Subcutaneous abdominal adipose tissue (tissue), 5 donors: ENCODE results near the gene KIF13A.

Experiments
- H3K27ac ChIP-seq: one replicate; pipeline ENCODE4 v1.7.0; 2013; ENCODE audit warnings: low read depth, mild to moderate bottlenecking, inconsistent platforms, low read length, moderate library complexity
- H3K27me3 ChIP-seq, 5 donors: one replicate each; pipeline ENCODE4 v1.7.0; 2013; ENCODE audit warnings: low read length in 5 of 5, inconsistent platforms in 1 of 5; ENCODE audit not compliant: control insufficient read depth in 5 of 5, insufficient read depth in 4 of 5
- H3K36me3 ChIP-seq, 5 donors: one replicate each; pipeline ENCODE4 v1.7.0; 2013; ENCODE audit warnings: low read length in 5 of 5; ENCODE audit not compliant: control insufficient read depth in 5 of 5, insufficient read depth in 5 of 5
- H3K4me1 ChIP-seq, 5 donors: one replicate each; pipeline ENCODE4 v1.7.0; 2013; ENCODE audit warnings: low read length in 5 of 5, mild to moderate bottlenecking in 3 of 5, moderate library complexity in 1 of 5; ENCODE audit not compliant: control insufficient read depth in 5 of 5, insufficient read depth in 5 of 5
- H3K4me3 ChIP-seq, 5 donors: one replicate each; pipeline ENCODE4 v1.7.0; 2013; ENCODE audit warnings: low read length in 5 of 5, low read depth in 1 of 5
- H3K9ac ChIP-seq, 5 donors: one replicate each; pipeline ENCODE4 v1.7.0; 2013; ENCODE audit warnings: low read length in 5 of 5, mild to moderate bottlenecking in 4 of 5, moderate library complexity in 3 of 5
- H3K9me3 ChIP-seq, 5 donors: one replicate each; pipeline ENCODE4 v1.7.0; 2013; ENCODE audit warnings: low read length in 5 of 5; ENCODE audit not compliant: control insufficient read depth in 5 of 5
- donor health status: healthy.
- donor health status: healthy.
- donor health status: healthy.
- donor health status: healthy.
- donor health status: healthy.

The KIF13A gene

DNA sequence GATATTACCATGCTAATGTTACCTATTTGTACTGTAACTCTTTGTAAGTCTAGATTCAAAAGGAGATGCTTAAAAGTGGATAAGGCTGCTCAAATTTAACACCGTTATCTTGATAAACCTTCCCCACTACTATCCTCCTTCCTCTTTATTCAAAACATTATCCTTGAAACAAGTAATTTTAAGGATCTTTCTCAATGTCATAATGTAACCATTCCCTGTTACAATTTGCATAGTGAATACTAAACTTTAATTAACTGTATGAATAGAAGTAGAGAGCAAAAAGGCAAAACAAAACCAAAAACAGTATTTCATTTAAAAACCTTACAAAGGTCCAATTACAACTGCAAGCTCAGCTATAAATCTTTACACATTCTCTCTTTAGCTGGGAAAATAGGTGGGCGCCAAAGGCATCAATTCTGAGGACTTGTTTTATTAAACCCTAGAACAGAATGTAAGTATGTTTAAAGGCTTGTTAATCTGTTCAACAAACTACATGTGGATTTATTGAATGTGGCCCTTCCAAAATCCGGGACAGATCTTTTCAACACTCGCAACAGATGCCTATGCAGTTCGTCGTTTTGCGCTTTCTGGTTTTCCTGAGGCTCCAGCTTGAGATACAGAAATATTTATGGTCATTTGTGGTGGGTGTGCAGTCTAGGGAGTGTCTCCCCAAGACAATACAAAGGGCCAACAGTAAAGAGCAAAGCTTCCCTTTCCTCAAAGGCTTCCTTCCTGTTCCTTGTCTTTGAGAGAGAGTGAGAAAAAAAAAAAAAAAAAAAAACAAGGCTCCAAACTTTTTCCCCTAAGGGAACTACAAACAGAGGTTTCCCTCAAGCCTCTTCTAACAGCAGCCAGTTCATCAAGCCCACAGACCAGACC is 15.1 kb downstream of the KIF13A start:
- H3K9ac ChIP-seq = no peak overlapping the region
- H3K27me3 ChIP-seq = no peaks in the 10 kb centered on the region
- no peak overlapping the region for H3K27ac ChIP-seq
- no peaks in the 10 kb centered on the region for H3K36me3 ChIP-seq
- H3K4me1 ChIP-seq = peaks cover 0 to 39% (median 30%) of the 10 kb centered on the region in 5 donors
- H3K4me3 ChIP-seq = peak overlapping the region in 1 of 5 donors; percentile 13
- no peaks in the 10 kb centered on the region for H3K9me3 ChIP-seq

DNA sequence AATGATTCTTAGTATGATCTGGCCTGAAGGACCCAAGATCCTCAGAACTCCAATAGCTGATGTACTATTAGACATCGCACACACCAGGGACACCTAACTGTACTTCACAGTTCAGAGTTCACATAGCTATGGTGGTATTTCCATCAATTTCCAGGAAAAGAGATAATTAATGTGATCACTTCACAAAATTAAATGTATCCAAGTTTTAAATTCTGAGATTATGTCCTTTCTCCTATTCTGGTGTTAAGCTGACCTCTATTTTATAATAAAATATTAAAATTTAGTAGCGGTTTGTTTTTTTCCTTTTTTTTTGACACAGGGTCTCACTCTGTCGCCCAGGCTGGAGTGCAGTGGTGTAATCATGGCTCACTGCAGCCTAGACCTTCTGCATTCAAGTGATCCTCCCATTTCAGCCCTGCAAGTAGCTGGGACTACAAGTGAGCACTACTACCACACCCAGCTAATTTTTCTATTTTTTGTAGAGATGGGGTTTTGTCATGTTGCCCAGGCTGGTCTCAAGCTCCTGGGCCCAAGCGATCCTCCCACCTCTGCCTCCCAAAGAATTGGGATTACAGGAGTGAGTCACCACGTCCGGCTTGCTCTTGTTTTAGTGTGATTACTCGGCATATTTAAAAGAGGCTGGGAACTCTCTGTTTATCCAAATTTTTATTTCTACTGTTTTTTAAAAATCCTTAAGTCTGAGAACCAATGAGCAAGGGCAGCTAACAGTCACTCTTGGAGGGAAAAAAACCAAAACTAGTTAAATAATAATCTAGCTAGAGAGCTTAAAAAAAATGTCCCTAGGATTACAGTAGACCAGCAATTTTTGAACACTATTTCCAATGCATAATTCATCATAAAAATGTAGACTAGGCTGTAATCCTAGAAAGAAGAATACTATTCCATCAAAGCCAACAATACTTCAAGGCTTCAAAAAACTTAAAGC is 16.0 kb downstream of the KIF13A start:
- Histone ChIP-seq H3K4me3 (no peak overlapping the region), H3K27me3 (no peaks in the 10 kb centered on the region), H3K4me1 (peaks cover 0 to 41% (median 30%) of the 10 kb centered on the region in 5 donors), H3K36me3 (no peaks in the 10 kb centered on the region), H3K27ac (no peak overlapping the region), H3K9me3 (no peaks in the 10 kb centered on the region), H3K9ac (peak overlapping the region in 1 of 5 donors; percentile 39)

DNA sequence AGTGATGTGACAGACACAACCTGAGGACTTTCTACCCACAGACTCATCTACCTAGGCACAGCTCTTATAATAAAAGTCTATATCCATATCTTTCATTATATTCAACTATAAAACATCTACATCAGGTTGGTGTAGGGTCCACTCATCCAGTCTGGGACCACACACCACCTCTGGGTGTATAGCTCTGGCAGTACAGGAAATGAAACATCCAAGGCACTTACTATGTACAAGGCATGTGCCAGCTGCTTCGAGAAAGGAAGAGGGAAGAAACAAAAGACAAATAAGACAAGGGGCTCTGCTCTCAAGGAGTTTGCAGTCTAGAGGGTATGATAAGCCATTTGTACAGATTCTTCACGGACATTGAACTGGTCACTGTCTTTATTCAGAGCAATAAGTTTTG is 18.6 kb downstream of the KIF13A start:
- no peak overlapping the region for H3K9ac ChIP-seq

DNA sequence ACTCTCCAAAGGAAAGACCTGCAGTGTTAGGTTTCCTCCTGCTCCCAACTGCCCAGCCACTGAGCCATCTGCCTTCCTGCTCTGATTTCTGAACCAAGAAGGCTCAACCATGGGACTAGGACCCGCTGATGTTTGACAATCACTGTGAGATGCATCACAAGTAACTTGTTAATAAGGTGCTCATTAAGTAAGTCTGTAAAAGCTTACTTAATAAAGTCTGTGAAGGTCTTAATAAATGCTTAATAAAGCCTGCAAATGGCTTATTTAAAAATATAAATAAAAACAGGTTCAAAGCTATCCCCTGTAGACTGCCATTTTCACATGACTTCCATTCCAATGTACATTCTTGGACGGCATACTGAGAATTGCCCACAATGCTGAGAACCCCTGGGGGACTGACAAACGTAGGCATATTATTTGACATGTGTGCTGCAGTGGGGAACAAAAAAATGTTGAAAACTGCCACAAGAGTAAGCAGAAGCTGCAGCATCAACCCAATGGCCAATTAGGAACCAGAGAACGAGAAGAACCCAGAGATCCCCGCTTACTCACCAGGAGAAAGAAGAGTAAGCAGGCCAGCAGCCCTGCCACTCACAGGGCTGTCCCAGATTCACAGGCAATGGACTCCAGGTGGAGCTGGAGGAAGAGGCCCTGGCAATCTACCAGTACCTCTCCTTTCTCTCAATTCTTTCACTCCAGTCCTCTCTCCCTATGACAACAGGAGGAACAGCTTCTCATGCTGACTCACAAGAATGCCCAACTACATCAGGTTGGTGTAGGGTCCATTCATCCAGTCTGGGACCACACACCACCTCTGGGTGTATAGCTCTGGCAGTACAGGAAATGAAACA is 19.5 kb downstream of the KIF13A start:
- Histone ChIP-seq H3K27me3 (no peaks in the 10 kb centered on the region), H3K4me3 (no peak overlapping the region), H3K9me3 (no peaks in the 10 kb centered on the region), H3K9ac (no peak overlapping the region), H3K36me3 (no peaks in the 10 kb centered on the region), H3K4me1 (peaks cover 0 to 42% (median 32%) of the 10 kb centered on the region in 5 donors), H3K27ac (peak overlapping the region; percentile 9)

More for the DNA sequence above, 18.6 kb downstream of the KIF13A start:
- peak overlapping the region; percentile 9 for H3K27ac ChIP-seq
- H3K4me1 ChIP-seq = peaks cover 0 to 49% (median 33%) of the 10 kb centered on the region in 5 donors
- no peak overlapping the region for H3K4me3 ChIP-seq
- no peaks in the 10 kb centered on the region for H3K9me3 ChIP-seq
- H3K27me3 ChIP-seq = no peaks in the 10 kb centered on the region
- H3K36me3 ChIP-seq = no peaks in the 10 kb centered on the region

DNA sequence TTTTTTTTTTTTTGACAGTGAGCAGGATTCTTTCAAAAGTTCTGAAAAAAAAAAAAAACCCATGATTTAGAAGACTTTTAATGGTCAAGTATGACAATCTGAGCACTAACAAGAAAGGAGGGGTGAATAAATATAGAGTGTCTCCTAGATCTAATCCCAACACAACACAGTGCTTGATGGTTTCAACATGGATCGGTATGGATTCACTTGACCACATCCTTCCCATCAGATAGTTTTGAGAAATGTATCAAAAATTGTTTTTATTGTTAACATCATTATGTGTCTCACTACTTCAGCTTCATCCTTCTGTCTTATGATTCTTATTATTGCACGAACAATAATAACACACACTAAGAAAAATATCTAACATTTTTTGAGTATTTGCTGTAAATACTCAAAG is 21.0 kb downstream of the KIF13A start:
- Histone ChIP-seq H3K4me3 (no peak overlapping the region), H3K9ac (no peak overlapping the region), H3K9me3 (no peaks in the 10 kb centered on the region), H3K36me3 (no peaks in the 10 kb centered on the region), H3K4me1 (peaks cover 0 to 31% (median 26%) of the 10 kb centered on the region in 5 donors), H3K27ac (peak overlapping the region; percentile 8), H3K27me3 (no peaks in the 10 kb centered on the region)

DNA sequence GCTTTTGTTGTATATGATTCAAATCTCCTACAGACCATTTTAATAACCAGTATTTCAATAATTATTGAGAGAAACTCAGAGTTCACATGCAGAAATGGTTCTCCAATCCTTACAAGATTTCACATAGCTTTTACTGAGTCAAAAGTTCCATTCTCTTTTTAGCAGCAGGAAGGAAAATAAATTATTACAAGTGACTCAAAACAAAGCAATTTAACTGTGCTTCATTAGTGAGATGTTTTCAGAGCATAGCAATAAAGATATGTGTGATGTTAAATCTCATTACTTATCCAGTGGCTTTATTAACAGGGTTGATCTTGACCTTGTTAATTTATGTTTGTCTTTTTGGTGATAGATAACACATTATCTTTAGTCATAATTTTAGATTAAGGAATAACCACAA is 22.0 kb downstream of the KIF13A start:
- Histone ChIP-seq H3K4me1 (peaks cover 0 to 30% (median 25%) of the 10 kb centered on the region in 5 donors), H3K27ac (peak overlapping the region; percentile 60), H3K9me3 (no peaks in the 10 kb centered on the region), H3K27me3 (no peaks in the 10 kb centered on the region), H3K9ac (no peak overlapping the region), H3K4me3 (no peak overlapping the region), H3K36me3 (no peaks in the 10 kb centered on the region)

DNA sequence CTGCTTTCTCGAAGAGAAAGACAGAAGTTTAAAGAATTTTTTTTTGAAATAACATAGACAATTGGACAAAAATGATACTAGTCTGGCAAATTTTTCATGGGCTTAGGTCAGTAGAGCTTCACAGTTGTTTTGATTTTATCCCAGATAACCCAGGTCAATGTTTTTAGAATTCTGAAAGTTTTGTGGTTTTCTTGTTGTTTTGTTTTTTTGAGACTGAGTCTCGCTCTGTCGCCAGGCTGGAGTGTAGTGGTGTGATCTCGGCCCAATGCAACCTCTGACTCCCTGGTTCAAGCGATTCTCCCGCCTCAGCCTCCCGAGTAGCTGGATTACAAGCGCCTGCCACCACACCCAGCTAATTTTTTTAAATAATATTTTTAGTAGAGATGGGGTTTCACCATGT is 22.8 kb downstream of the KIF13A start:
- no peak overlapping the region for H3K4me3 ChIP-seq
- no peaks in the 10 kb centered on the region for H3K9me3 ChIP-seq
- H3K27ac ChIP-seq = peak overlapping the region; percentile 60
- H3K27me3 ChIP-seq = no peaks in the 10 kb centered on the region
- H3K9ac ChIP-seq = no peak overlapping the region
- no peaks in the 10 kb centered on the region for H3K36me3 ChIP-seq
- H3K4me1 ChIP-seq = peaks cover 0 to 30% (median 25%) of the 10 kb centered on the region in 5 donors

DNA sequence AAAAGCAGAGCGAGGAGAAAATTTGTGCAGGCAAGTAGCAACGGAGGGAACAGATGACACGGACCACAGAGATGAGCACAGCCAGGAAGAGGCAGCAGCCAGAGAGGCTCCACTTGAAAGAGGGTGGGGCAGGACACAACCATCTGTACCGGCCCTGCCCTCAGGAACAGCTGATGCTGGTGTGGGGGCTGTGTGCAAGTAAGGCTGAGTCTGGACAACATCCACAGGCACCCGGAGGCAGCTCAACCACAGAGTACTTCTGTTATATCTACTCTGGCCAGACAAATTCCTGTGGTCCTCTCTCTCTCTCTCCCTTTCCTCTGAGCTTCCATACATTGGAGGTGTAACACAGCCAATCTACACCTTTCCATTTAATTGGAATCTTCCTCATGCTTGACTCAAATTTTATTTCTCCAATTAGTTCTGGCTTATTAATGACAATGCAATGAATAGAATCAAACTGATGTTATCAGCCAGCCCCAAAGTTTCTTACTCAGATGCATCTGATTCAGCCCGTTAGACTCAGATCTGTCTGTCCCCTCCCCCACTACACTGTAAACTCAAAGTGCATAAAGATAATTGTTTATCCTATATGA is 24.9 kb downstream of the KIF13A start:
- H3K9ac ChIP-seq = no peak overlapping the region
- no peaks in the 10 kb centered on the region for H3K27me3 ChIP-seq
- H3K36me3 ChIP-seq = no peaks in the 10 kb centered on the region
- no peak overlapping the region for H3K27ac ChIP-seq
- no peak overlapping the region for H3K4me3 ChIP-seq
- H3K4me1 ChIP-seq = peaks cover 0 to 20% (median 18%) of the 10 kb centered on the region in 5 donors
- H3K9me3 ChIP-seq = no peaks in the 10 kb centered on the region

DNA sequence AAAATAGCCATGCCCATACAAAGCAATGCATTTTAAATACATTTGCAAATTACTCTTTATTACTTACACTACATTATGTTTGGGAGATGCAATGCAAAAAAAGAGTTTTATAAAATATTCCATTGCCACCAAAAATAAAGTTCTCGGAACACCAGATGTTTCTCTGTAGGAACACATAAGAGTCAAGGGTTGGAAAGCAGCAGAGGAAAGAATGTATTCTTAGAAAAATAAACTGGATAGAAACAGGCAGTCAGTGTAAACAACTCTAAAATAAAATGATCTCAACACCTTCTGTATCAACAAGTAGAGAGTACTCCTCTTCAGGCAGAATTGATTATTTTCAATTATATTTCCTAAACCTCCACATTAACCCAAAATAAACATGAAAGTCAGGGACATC is 28.1 kb downstream of the KIF13A start:
- Histone ChIP-seq H3K9me3 (no peaks in the 10 kb centered on the region), H3K4me3 (no peak overlapping the region), H3K27ac (no peak overlapping the region), H3K9ac (no peak overlapping the region), H3K27me3 (no peaks in the 10 kb centered on the region), H3K4me1 (peaks cover 0 to 16% (median 7%) of the 10 kb centered on the region in 5 donors), H3K36me3 (no peaks in the 10 kb centered on the region)
